Uterus (tissue), 2 donors: ENCODE data around the gene METTL25.

Experiments
- POLR2A ChIP-seq, 2 donors: fragments of 450-650 bp; IDR thresholded peaks; one replicate each; pipeline ENCODE4 v1.6.1; 2016; ENCODE audit warnings: antibody characterized with exemption in 2 of 2, mild to moderate bottlenecking in 1 of 2, moderate library complexity in 1 of 2
- TF ChIP-seq, protein P1 (sequence below), 4 experiments: fragments of 200-600 bp in 2 of 4; fragments of 450-650 bp in 2 of 4; sonication (generic) in 2 of 4; IDR thresholded peaks; one replicate each; pipeline ENCODE4 v1.5.1; 2016 to 2019; ENCODE audit warnings: antibody characterized with exemption in 4 of 4, mild to moderate bottlenecking in 2 of 4, moderate library complexity in 1 of 4

- TF ChIP-seq, protein P1, sequence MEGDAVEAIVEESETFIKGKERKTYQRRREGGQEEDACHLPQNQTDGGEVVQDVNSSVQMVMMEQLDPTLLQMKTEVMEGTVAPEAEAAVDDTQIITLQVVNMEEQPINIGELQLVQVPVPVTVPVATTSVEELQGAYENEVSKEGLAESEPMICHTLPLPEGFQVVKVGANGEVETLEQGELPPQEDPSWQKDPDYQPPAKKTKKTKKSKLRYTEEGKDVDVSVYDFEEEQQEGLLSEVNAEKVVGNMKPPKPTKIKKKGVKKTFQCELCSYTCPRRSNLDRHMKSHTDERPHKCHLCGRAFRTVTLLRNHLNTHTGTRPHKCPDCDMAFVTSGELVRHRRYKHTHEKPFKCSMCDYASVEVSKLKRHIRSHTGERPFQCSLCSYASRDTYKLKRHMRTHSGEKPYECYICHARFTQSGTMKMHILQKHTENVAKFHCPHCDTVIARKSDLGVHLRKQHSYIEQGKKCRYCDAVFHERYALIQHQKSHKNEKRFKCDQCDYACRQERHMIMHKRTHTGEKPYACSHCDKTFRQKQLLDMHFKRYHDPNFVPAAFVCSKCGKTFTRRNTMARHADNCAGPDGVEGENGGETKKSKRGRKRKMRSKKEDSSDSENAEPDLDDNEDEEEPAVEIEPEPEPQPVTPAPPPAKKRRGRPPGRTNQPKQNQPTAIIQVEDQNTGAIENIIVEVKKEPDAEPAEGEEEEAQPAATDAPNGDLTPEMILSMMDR (IDR thresholded peaks at IDR 0.05): no peak
- no peak for TF ChIP-seq POLR2A (IDR thresholded peaks at IDR 0.05)
Observed at GRCh38 chr12:82414926-82415325, 56.6 kb downstream of the METTL25 start.
